A549 (cell line): ENCODE measurements around the gene ARID1B. TPM values are rescaled to one million over a fixed set of nuclear protein-coding genes. Genes with fewer than 3 reads are reported as not detected.

Source experiments
- ATAC-seq, 2 experiments: fragments of 200-7000 bp in 1 of 2; fragments of >200 bp in 1 of 2; cut with Nextera tagmentation in 1 of 2; cut with Tn5 transposase in 1 of 2; 3 replicates each; pipeline versions ENCODE4 v1.8.0 to v1.9.1; 2018 to 2020; ENCODE audit warnings: mild to moderate bottlenecking in 1 of 2, moderate library complexity in 1 of 2
- CTCF ChIA-PET: fragments of 300-600 bp; sonication (Branson Sonifier 250); formaldehyde crosslinking; extraction: SDS; loops from one replicate; lab custom pipeline; 2021; ENCODE audit warnings: antibody characterized with exemption, inconsistent platforms; lab: Yijun Ruan, JAX
- POLR2A ChIA-PET: fragments of 350-600 bp; formaldehyde crosslinking; extraction: SDS; loops from one replicate; lab custom pipeline; 2021; ENCODE audit warnings: antibody characterized with exemption, inconsistent platforms; lab: Yijun Ruan, JAX
- DNase-seq, 2 experiments: peaks; one replicate each; pipeline versions ENCODE4 v3.0.0 to v3.0.0-alpha.2; 2011 to 2016; ENCODE audit warnings: low read depth in 1 of 2, low spot score in 1 of 2
- FAIRE-seq: peaks from 2 replicates; lab custom pipeline; 2011; peaks lifted over from hg19 to GRCh38; lab: Jason Lieb, UNC
- H3K27ac ChIP-seq, 2 experiments: fragments of >200 bp; sonication (Bioruptor Twin); formaldehyde crosslinking; 3 replicates each; pipeline ENCODE4 v1.5.1; 2016 to 2017
- H3K4me1 ChIP-seq: fragments of >200 bp; sonication (Bioruptor Twin); formaldehyde crosslinking; 3 replicates; pipeline ENCODE4 v1.6.1; 2016
- H3K4me2 ChIP-seq: fragments of >200 bp; sonication (Bioruptor Twin); formaldehyde crosslinking; 3 replicates; pipeline ENCODE4 v1.6.1; 2016
- H3K4me3 ChIP-seq: fragments of >200 bp; sonication (Bioruptor Twin); formaldehyde crosslinking; 3 replicates; pipeline ENCODE4 v1.5.1; 2016
- H3K9me3 ChIP-seq: fragments of >200 bp; sonication (Bioruptor Twin); formaldehyde crosslinking; 3 replicates; pipeline ENCODE4 v1.6.1; 2016
- ATOH8 ChIP-seq: fragments of 250-450 bp; sonication (Bioruptor Pico); IDR thresholded peaks from 2 replicates; pipeline ENCODE4 v1.5.0; 2020; ENCODE audit warnings: low read depth, mild to moderate bottlenecking, moderate library complexity
- BCL3 ChIP-seq: fragments of >200 bp; sonication (Bioruptor Twin); formaldehyde crosslinking; IDR thresholded peaks from 3 replicates; pipeline ENCODE4 v1.6.1; 2016
- CBX2 ChIP-seq: fragments of 200-600 bp; sonication (generic); IDR thresholded peaks from 2 replicates; pipeline ENCODE4 v1.6.1; 2016; ENCODE audit warnings: low read depth, mild to moderate bottlenecking, borderline replicate concordance
- CBX8 ChIP-seq: fragments of 200-600 bp; sonication (generic); IDR thresholded peaks from 2 replicates; pipeline ENCODE4 v1.6.1; 2016
- CHD4 ChIP-seq: fragments of 200-600 bp; sonication (generic); IDR thresholded peaks from 2 replicates; pipeline ENCODE4 v1.6.1; 2016; ENCODE audit warnings: antibody characterized with exemption, mild to moderate bottlenecking, borderline replicate concordance
- ELK1 ChIP-seq: fragments of 150-350 bp; IDR thresholded peaks from 2 replicates; pipeline ENCODE4 v1.6.1; 2014; ENCODE audit warnings: low read depth, mild to moderate bottlenecking, low read length
- GATA3 ChIP-seq: IDR thresholded peaks from 2 replicates; pipeline ENCODE4 v1.6.1; 2012; ENCODE audit warnings: borderline replicate concordance
- HEYL ChIP-seq: fragments of 250-450 bp; sonication (Bioruptor Pico); IDR thresholded peaks from 2 replicates; pipeline ENCODE4 v1.8.0; 2021; ENCODE audit warnings: mild to moderate bottlenecking, moderate library complexity
- HOXB13 ChIP-seq: fragments of 250-450 bp; sonication (Bioruptor Pico); IDR thresholded peaks from 2 replicates; pipeline ENCODE4 v1.5.0; 2020; ENCODE audit warnings: low read depth, mild to moderate bottlenecking, moderate library complexity
- HOXB5 ChIP-seq: fragments of 250-450 bp; sonication (Bioruptor Pico); IDR thresholded peaks from 2 replicates; pipeline ENCODE4 v1.5.0; 2020; ENCODE audit warnings: mild to moderate bottlenecking, moderate library complexity
- JUN ChIP-seq, 2 experiments: fragments of >200 bp; sonication (Bioruptor Twin); formaldehyde crosslinking; IDR thresholded peaks; 2 replicates in 1 of 2; 3 replicates in 1 of 2; pipeline ENCODE4 v1.6.1; 2016 to 2017
- KDM5A ChIP-seq: fragments of 200-600 bp; sonication (generic); IDR thresholded peaks from 2 replicates; pipeline ENCODE4 v1.6.1; 2016; ENCODE audit warnings: antibody characterized with exemption, mild to moderate bottlenecking
- PHF8 ChIP-seq: fragments of 200-600 bp; sonication (generic); IDR thresholded peaks from 2 replicates; pipeline ENCODE4 v1.6.1; 2016; ENCODE audit warnings: low read depth, mild to moderate bottlenecking, antibody characterized with exemption, moderate library complexity, borderline replicate concordance
- POLR2A ChIP-seq: IDR thresholded peaks from 2 replicates; pipeline ENCODE4 v1.6.1; 2012; ENCODE audit warnings: mild to moderate bottlenecking, low read length
- RARB ChIP-seq: fragments of 250-450 bp; sonication (Bioruptor Pico); IDR thresholded peaks from 2 replicates; pipeline ENCODE4 v1.8.0; 2021; ENCODE audit warnings: mild to moderate bottlenecking, moderate library complexity
- RFX5 ChIP-seq: fragments of 450-650 bp; IDR thresholded peaks from 2 replicates; pipeline ENCODE4 v1.7.1; 2014; ENCODE audit warnings: antibody characterized with exemption, mild to moderate bottlenecking, moderate library complexity
- ZFP36 ChIP-seq: fragments of 450-650 bp; IDR thresholded peaks from 2 replicates; pipeline ENCODE4 v1.6.1; 2014; ENCODE audit warnings: borderline replicate concordance; ENCODE audit not compliant: partially characterized antibody
- ZSCAN20 ChIP-seq: fragments of 250-450 bp; sonication (Bioruptor Pico); IDR thresholded peaks from 2 replicates; pipeline ENCODE4 v1.8.0; 2022; ENCODE audit warnings: mild to moderate bottlenecking, moderate library complexity
- WGBS: methylation state at CpG from one replicate; pipeline ENCODE4 v1.1.6; 2017; ENCODE audit errors: missing lambda C conversion rate; 5-methylcytosine and 5-hydroxymethylcytosine counted together
- polyA plus RNA-seq, 4 experiments: library from polyadenylated mRNA; depleted of rRNA in 3 of 4; stranded (reverse); fragments of >200 nt; fragmentation: RNase III in 1 of 4; extraction: RNeasy Plus Mini Kit Qiagen cat#74134 plus additional on column Dnase treatment in 1 of 4; gene quantifications; 2 replicates in 3 of 4; 3 replicates in 1 of 4; pipeline ENCODE4 v1.2.3, GENCODE V29; 2011 to 2017

ARID1B gene
- polyA plus RNA-seq, 2 of the 4 experiments (the other 2 are of a cell fraction), result 13.5 to 16.3 TPM

- TF ChIP-seq ELK1 (no peak), PHF8 (no peak)
Measured at GRCh38 chr6:157065366-157065765, 288.2 kb downstream of the ARID1B start (continued).

GRCh38 chr6:157066781-157067491 is 289.8 kb downstream of the ARID1B start:
- CTCF ChIA-PET, result interaction anchor here (1.2 kb wide), 1 partner anchor 8 kb away, joined by 3 read pairs; no protein-coding TSS in a partner anchor
- Histone ChIP-seq H3K4me1 (peaks cover 13% of the 10 kb centered on the region), H3K27ac (no peak overlapping the region), H3K4me3 (no peak overlapping the region), H3K4me2 (no peak overlapping the region)
- POLR2A ChIA-PET, result no interaction called here
- DNase-seq, result no peak
- FAIRE-seq, result no peak
- WGBS, result 75% methylated on average over 6 of the region's 6 CpGs
- no peak for TF ChIP-seq POLR2A
- no peak for TF ChIP-seq RARB
- no peak for TF ChIP-seq CBX8
- TF ChIP-seq BCL3, result no peak
- no peak for TF ChIP-seq ZSCAN20 (CRISPR knock-in tag)
- TF ChIP-seq HOXB13 (CRISPR knock-in tag), result no peak
- TF ChIP-seq, all 56 proteins: peak for 0
- H3K9me3 ChIP-seq, result no peaks in the 10 kb centered on the region
- no peak; a peak in 1 of 6 replicates for ATAC-seq

- FAIRE-seq (no peak), ATAC-seq (no peak), DNase-seq (no peak)
- H3K4me2 ChIP-seq, result no peak overlapping the region
- TF ChIP-seq ATOH8 (no peak), KDM5A (no peak), ZSCAN20 (CRISPR knock-in tag) (no peak), HEYL (no peak), CBX2 (no peak), GATA3 (no peak), HOXB5 (no peak)
- 92% methylated on average over 8 of the region's 8 CpGs for WGBS
- peaks cover 13% of the 10 kb centered on the region for H3K4me1 ChIP-seq
- no peaks in the 10 kb centered on the region for H3K9me3 ChIP-seq
- no peak overlapping the region for H3K4me3 ChIP-seq
- ChIA-PET CTCF (interaction anchor here (1.2 kb wide), 1 partner anchor 9 kb away, joined by 3 read pairs; no protein-coding TSS in a partner anchor), POLR2A (no interaction called here)
- no peak overlapping the region for H3K27ac ChIP-seq
Measured at GRCh38 chr6:157067507-157067906, 290.3 kb downstream of the ARID1B start.

- no peaks in the 10 kb centered on the region for H3K9me3 ChIP-seq
- ChIA-PET POLR2A (no interaction called here), CTCF (interaction anchor here (0.5 to 1.1 kb wide), 2 partner anchors 22 to 1084 kb away, joined by 3 to 4 read pairs; no protein-coding TSS in a partner anchor)
- no peak overlapping the region for H3K27ac ChIP-seq
- H3K4me3 ChIP-seq, result no peak overlapping the region
- TF ChIP-seq JUN (IDR thresholded peaks at IDR 0.05), result no peak
- no peak for TF ChIP-seq ZFP36
- TF ChIP-seq CHD4, result no peak
- no peak for TF ChIP-seq RFX5
- H3K4me2 ChIP-seq, result peak overlapping the region; percentile 45
- WGBS, result 42% methylated on average over 7 of the region's 7 CpGs
- FAIRE-seq, result no peak
- H3K4me1 ChIP-seq, result peaks cover 13% of the 10 kb centered on the region
- no peak for ATAC-seq
- no peak for DNase-seq
Measured at GRCh38 chr6:157068691-157069324, 291.6 kb downstream of the ARID1B start.
